GM12892 (cell line): ENCODE results near the gene CLSTN2.

Experiments used
- POLR2A ChIP-seq: IDR thresholded peaks from 2 replicates; pipeline ENCODE4 v1.6.1; 2011; ENCODE audit warnings: low read depth, low read length, control low read depth
- POLR2AphosphoS5 ChIP-seq: IDR thresholded peaks from 2 replicates; pipeline ENCODE4 v1.6.1; 2011; ENCODE audit warnings: low read depth, low read length, control low read depth
- TAF1 ChIP-seq: IDR thresholded peaks from 2 replicates; pipeline ENCODE4 v1.6.1; 2011; ENCODE audit warnings: low read depth, mild to moderate bottlenecking, control low read depth, low read length, borderline replicate concordance

- no peak for TF ChIP-seq TAF1
- no peak for TF ChIP-seq POLR2A
- no peak for TF ChIP-seq POLR2AphosphoS5
Measured at GRCh38 chr3:140284372-140284771, 349.4 kb downstream of the CLSTN2 start.
